Thymus (tissue), 11 donors: ENCODE measurements around the gene SPHK2. TPM values are rescaled to one million over a fixed set of nuclear protein-coding genes. Genes with fewer than 3 reads are reported as not detected.
"Not testable (repeated sequence)": the region's sequence is repeated elsewhere in the genome, so short reads cannot be mapped to it uniquely, and the experiment has no call there.

ENCODE experiments used
- DNase-seq, 9 donors: peaks; one replicate each; pipeline ENCODE4 v3.0.0-alpha.2; 2013; ENCODE audit warnings: low spot score in 9 of 9, low read depth in 6 of 9, missing footprints in 1 of 9
- H3K27ac ChIP-seq, 2 donors: one replicate each; pipeline ENCODE4 v1.5.1; 2013; ENCODE audit warnings: control low read depth in 1 of 2, low read depth in 1 of 2, low read length in 1 of 2, mild to moderate bottlenecking in 1 of 2, moderate library complexity in 1 of 2
- H3K27me3 ChIP-seq, 2 donors: one replicate each; pipeline ENCODE4 v1.5.1; 2013; ENCODE audit warnings: low read length in 1 of 2; ENCODE audit not compliant: control insufficient read depth in 2 of 2, insufficient read depth in 1 of 2
- H3K36me3 ChIP-seq, 2 donors: one replicate each; pipeline ENCODE4 v1.5.1; 2013; ENCODE audit warnings: low read length in 1 of 2, mild to moderate bottlenecking in 1 of 2, moderate library complexity in 1 of 2; ENCODE audit not compliant: control insufficient read depth in 2 of 2, insufficient read depth in 2 of 2
- H3K4me1 ChIP-seq, 2 donors: one replicate each; pipeline ENCODE4 v1.5.1; 2013; ENCODE audit warnings: low read length in 2 of 2; ENCODE audit not compliant: control insufficient read depth in 2 of 2, insufficient read depth in 2 of 2
- H3K4me3 ChIP-seq, 2 donors: one replicate each; pipeline ENCODE4 v1.5.1; 2013; ENCODE audit warnings: low read length in 2 of 2, control low read depth in 1 of 2, mild to moderate bottlenecking in 1 of 2
- H3K9me3 ChIP-seq, 2 donors: one replicate each; pipeline ENCODE4 v1.5.1; 2013; ENCODE audit warnings: low read length in 1 of 2, mild to moderate bottlenecking in 1 of 2; ENCODE audit not compliant: control insufficient read depth in 2 of 2, insufficient read depth in 1 of 2
- WGBS: extraction: QIAGEN DNeasy Blood & Tissue Kit; methylation state at CpG from one replicate; pipeline ENCODE4 v1.1.7; 2013; 5-methylcytosine and 5-hydroxymethylcytosine counted together
- polyA plus RNA-seq: library from polyadenylated mRNA; stranded (reverse); fragments of 200-250 nt; gene quantifications from one replicate; pipeline ENCODE4 v1.2.3, GENCODE V29; 2013
- total RNA-seq: library from RNA; stranded (reverse); fragments of 120-200 nt; gene quantifications from one replicate; pipeline ENCODE4 v1.2.4, GENCODE V29; 2013
- donor health status: healthy.

The SPHK2 gene
- total and polyA plus RNA-seq, 2 donors: 4.6 to 13.4 TPM

GRCh38 chr19:48628486-48629296, 9.4 kb downstream of the SPHK2 start:
- 97% methylated on average over 34 of the region's 34 CpGs for WGBS
- no peak for DNase-seq
- H3K27me3 ChIP-seq: no peaks in the 10 kb centered on the region
- peaks cover 10 to 49% of the 10 kb centered on the region in 2 donors for H3K4me1 ChIP-seq
- peaks cover 48 to 51% of the 10 kb centered on the region in 2 donors for H3K36me3 ChIP-seq
- peaks cover 0 to 5% of the 10 kb centered on the region in 2 donors for H3K9me3 ChIP-seq
- H3K27ac ChIP-seq: peak overlapping the region in 1 of 2 donors; percentile 21
- no peak overlapping the region for H3K4me3 ChIP-seq

DNA sequence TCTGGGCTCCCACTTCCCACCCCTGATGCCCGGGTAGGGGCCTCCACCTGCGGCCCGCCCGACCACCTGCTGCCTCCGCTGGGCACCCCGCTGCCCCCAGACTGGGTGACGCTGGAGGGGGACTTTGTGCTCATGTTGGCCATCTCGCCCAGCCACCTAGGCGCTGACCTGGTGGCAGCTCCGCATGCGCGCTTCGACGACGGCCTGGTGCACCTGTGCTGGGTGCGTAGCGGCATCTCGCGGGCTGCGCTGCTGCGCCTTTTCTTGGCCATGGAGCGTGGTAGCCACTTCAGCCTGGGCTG, 9.9 kb downstream of the SPHK2 start:
- peaks cover 14 to 50% of the 10 kb centered on the region in 2 donors for H3K4me1 ChIP-seq
- WGBS: 98% methylated on average over 22 of the region's 22 CpGs
- DNase-seq: no peak
- no peaks in the 10 kb centered on the region for H3K27me3 ChIP-seq
- peaks cover 48 to 51% of the 10 kb centered on the region in 2 donors for H3K36me3 ChIP-seq
- no peak overlapping the region for H3K4me3 ChIP-seq
- no peak overlapping the region for H3K27ac ChIP-seq
- peaks cover 0 to 5% of the 10 kb centered on the region in 2 donors for H3K9me3 ChIP-seq

- no peak for DNase-seq
- Histone ChIP-seq H3K27me3 (no peaks in the 10 kb centered on the region), H3K27ac (no peak overlapping the region), H3K36me3 (peaks cover 48 to 51% of the 10 kb centered on the region in 2 donors), H3K4me3 (no peak overlapping the region), H3K9me3 (peaks cover 0 to 8% of the 10 kb centered on the region in 2 donors), H3K4me1 (peaks cover 12 to 51% of the 10 kb centered on the region in 2 donors)
- 91% methylated on average over 48 of the region's 48 CpGs for WGBS
Measured at GRCh38 chr19:48629599-48630295, 10.4 kb downstream of the SPHK2 start.

GRCh38 chr19:48630296-48631063, 11.2 kb downstream of the SPHK2 start:
- H3K27me3 ChIP-seq: no peaks in the 10 kb centered on the region
- peaks cover 17 to 51% of the 10 kb centered on the region in 2 donors for H3K4me1 ChIP-seq
- H3K27ac ChIP-seq: peak overlapping the region in 1 of 2 donors; percentile 44
- WGBS: 68% methylated on average over 47 of the region's 47 CpGs
- no peak overlapping the region for H3K4me3 ChIP-seq
- H3K9me3 ChIP-seq: peaks cover 0 to 9% of the 10 kb centered on the region in 2 donors
- no peak for DNase-seq
- H3K36me3 ChIP-seq: peaks cover 46 to 51% of the 10 kb centered on the region in 2 donors

DNA sequence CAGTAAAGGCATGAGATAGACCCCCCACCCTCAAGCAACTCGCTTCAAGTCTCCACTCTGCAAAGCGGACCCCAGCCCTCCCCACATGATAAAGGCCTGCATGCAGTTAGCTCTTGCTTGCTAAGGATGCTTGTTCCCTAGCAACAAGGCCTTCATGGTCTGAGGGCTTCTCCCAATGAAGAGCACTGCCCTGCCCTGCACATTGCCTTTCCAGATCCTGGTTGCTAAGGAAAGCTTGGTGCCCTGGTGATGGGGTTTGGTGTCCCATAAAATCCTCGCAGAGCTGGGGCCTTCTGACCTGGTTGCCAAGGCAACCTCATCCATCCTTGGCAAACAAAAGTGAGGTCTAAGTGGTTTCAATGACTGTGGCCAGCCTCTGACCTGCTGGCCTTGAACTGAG, 11.9 kb downstream of the SPHK2 start:
- H3K27ac ChIP-seq: no peak overlapping the region
- H3K36me3 ChIP-seq: peaks cover 41 to 44% of the 10 kb centered on the region in 2 donors
- H3K9me3 ChIP-seq: peaks cover 0 to 9% of the 10 kb centered on the region in 2 donors
- 95% methylated on average over 3 of the region's 3 CpGs for WGBS
- no peaks in the 10 kb centered on the region for H3K27me3 ChIP-seq
- H3K4me3 ChIP-seq: no peak overlapping the region
- peaks cover 17 to 56% of the 10 kb centered on the region in 2 donors for H3K4me1 ChIP-seq
- DNase-seq: no peak

- 96% methylated on average over 11 of the region's 11 CpGs for WGBS
- H3K4me1 ChIP-seq: peaks cover 17 to 60% of the 10 kb centered on the region in 2 donors
- not testable (repeated sequence) for DNase-seq, H3K9me3 ChIP-seq, H3K4me3 ChIP-seq, H3K27ac ChIP-seq, H3K27me3 ChIP-seq
- peaks cover 36 to 44% of the 10 kb centered on the region in 2 donors for H3K36me3 ChIP-seq
Measured at GRCh38 chr19:48632286-48632685, 13.0 kb downstream of the SPHK2 start.

GRCh38 chr19:48632692-48633147, 13.4 kb downstream of the SPHK2 start:
- no peak for DNase-seq
- no peaks in the 10 kb centered on the region for H3K27me3 ChIP-seq
- no peak overlapping the region for H3K4me3 ChIP-seq
- peaks cover 0 to 9% of the 10 kb centered on the region in 2 donors for H3K9me3 ChIP-seq
- peaks cover 17 to 60% of the 10 kb centered on the region in 2 donors for H3K4me1 ChIP-seq
- H3K27ac ChIP-seq: peak overlapping the region in 1 of 2 donors; percentile 28
- H3K36me3 ChIP-seq: peaks cover 32 to 42% of the 10 kb centered on the region in 2 donors

- Histone ChIP-seq H3K9me3 (peaks cover 0 to 9% of the 10 kb centered on the region in 2 donors), H3K27me3 (no peaks in the 10 kb centered on the region), H3K4me3 (no peak overlapping the region), H3K36me3 (peaks cover 32 to 35% of the 10 kb centered on the region in 2 donors), H3K4me1 (peaks cover 19 to 67% of the 10 kb centered on the region in 2 donors), H3K27ac (peak overlapping the region; percentile 42 to 86)
- WGBS: 93% methylated on average over 22 of the region's 22 CpGs
- DNase-seq: no peak
Measured at GRCh38 chr19:48633148-48634035, 14.1 kb downstream of the SPHK2 start.
